ENCODE results near the gene ZNF609.

The ZNF609 gene

GRCh38 chr15:64717735-64718495, 257.5 kb downstream of the ZNF609 start:
- no peak for DNase-seq (ENCODE audit: low read depth in 3 of 3)

- DNase-seq (ENCODE audit: low read depth in 3 of 3): no peak
These were observed 259.8 kb downstream of the ZNF609 start for GRCh38 chr15:64720188-64720587.

- no peak for DNase-seq (ENCODE audit: low read depth in 3 of 3)
These were observed 269.8 kb downstream of the ZNF609 start for GRCh38 chr15:64730151-64730550.

GRCh38 chr15:64731012-64731804, 270.8 kb downstream of the ZNF609 start:
- peak; percentile 71 to 84 (median 83) for DNase-seq (ENCODE audit: low read depth in 3 of 3)

DNA sequence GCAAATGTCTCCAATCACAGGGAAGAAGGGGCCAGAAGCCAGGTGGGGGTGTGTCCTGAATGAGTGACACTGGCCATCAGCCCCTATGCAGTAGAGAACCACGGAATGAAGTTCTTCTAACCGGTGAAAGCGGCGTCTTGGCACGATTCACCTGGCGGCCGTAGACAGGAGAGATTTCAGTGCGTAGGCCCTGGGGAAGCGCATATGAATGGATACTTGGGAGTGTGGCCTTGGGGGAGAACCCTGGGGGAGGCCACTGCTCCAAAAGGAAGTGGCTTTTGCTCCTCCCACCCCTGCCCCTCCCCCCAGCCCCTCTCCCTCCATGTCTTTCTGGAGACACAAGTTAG, 271.4 kb downstream of the ZNF609 start:
- no peak for DNase-seq (ENCODE audit: low read depth in 3 of 3)

DNA sequence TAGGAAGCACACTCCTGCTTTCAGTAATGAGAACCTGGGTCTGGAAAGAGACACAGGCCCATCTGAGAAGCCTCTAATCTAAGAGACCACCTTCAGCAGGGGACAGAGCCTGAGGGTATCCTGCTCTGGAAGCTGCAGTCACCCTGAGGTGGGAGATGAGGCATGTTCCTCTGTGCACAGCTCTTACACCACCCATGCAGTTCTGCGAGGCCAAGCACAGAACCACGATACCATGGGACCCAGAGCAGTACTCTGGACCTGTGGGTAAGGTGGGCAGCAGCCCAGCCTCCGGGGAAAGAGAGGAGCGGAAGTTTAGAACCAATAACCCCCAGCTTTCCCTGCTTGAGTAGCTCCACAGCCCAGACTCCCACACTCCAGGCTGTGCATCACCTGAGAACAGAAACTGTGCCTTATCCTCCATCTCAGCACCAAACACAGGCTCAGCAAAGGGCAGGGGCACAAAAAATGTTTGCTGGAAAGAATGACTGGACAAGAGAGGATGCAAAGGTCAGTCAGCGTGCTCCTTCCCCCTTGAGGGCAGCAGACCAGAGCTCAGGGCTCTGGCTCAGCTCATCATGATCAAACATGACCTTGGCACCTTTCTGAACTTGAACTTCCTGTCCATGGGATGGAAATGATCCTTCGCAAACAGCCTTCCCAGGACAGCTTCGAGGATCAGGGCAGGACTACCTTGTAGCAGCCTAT, 271.9 kb downstream of the ZNF609 start:
- no peak for DNase-seq (ENCODE audit: low read depth in 3 of 3)
